Globus pallidus (tissue), 1 donor: ENCODE data around the gene METTL26.

Experiments used
- DNase-seq: peaks from one replicate; pipeline ENCODE4 v3.0.0-alpha.2; 2015; ENCODE audit warnings: low spot score

Gene METTL26

GRCh38 chr16:637081-638018 lies 1.2 kb upstream of the METTL26 start:
- DNase-seq: peak; percentile 63

- no peak for DNase-seq
These were observed 416 bp downstream of the METTL26 start for GRCh38 chr16:635573-636205.

GRCh38 chr16:634996-635395 lies 1.1 kb downstream of the METTL26 start:
- no peak for DNase-seq

- no peak for DNase-seq
These were observed 1.9 kb downstream of the METTL26 start for GRCh38 chr16:634051-634670.

GRCh38 chr16:633336-634050 lies 2.6 kb downstream of the METTL26 start:
- no peak for DNase-seq

GRCh38 chr16:632486-633335 lies 3.4 kb downstream of the METTL26 start:
- no peak for DNase-seq

- no peak for DNase-seq
These were observed 4.2 kb downstream of the METTL26 start for GRCh38 chr16:631808-632358.

- DNase-seq: no peak
These were observed 5.2 kb downstream of the METTL26 start, which contains the start of gene WFIKKN1 for GRCh38 chr16:630815-631405. Gene WFIKKN1 (plus strand): TSS chr16:630985. CDS start chr16:631254, 269 bp downstream.

GRCh38 chr16:630249-630814 lies 5.8 kb downstream of the METTL26 start:
- no peak for DNase-seq

- DNase-seq: no peak
These were observed 6.3 kb downstream of the METTL26 start for GRCh38 chr16:629833-630248.

GRCh38 chr16:629185-629832 lies 6.8 kb downstream of the METTL26 start:
- DNase-seq: no peak

- DNase-seq: no peak
These were observed 7.6 kb downstream of the METTL26 start for GRCh38 chr16:628321-629061.

- DNase-seq: no peak
These were observed 8.5 kb downstream of the METTL26 start for GRCh38 chr16:627454-628239.

- no peak for DNase-seq
These were observed 9.2 kb downstream of the METTL26 start for GRCh38 chr16:626787-627453.

- no peak for DNase-seq
These were observed 9.9 kb downstream of the METTL26 start for GRCh38 chr16:625977-626765.

- DNase-seq: no peak
These were observed 10.8 kb downstream of the METTL26 start for GRCh38 chr16:625117-625976.
